Measurements from ENCODE around the gene GCSH. TPM values are rescaled to one million over a fixed set of nuclear protein-coding genes. Genes with fewer than 3 reads are reported as not detected.

GCSH gene
- total and polyA plus RNA-seq, 2 of the 13 experiments (the other 11 are each of a cell fraction or from before 2014, with no cell fraction given): 35.9 to 103 TPM

GRCh38 chr16:81036751-81037350, 59.3 kb downstream of the GCSH start (continued):
- TF ChIP-seq HOXA7 (CRISPR knock-in tag; IDR thresholded peaks at IDR 0.05) (no peak), ZNF501 (CRISPR knock-in tag; IDR thresholded peaks at IDR 0.05) (peak; percentile 58; the same call in 1 of the 2 replicates), ZBTB38 (CRISPR knock-in tag; IDR thresholded peaks at IDR 0.05) (no peak), ZNF414 (CRISPR knock-in tag; IDR thresholded peaks at IDR 0.05) (no peak), FOXA3 (CRISPR knock-in tag; IDR thresholded peaks at IDR 0.05) (0 out of 2 replicates have a peak, but pooled peaks have one; percentile 1), ZNF451 (CRISPR knock-in tag; IDR thresholded peaks at IDR 0.05) (no peak), ARNT2 (CRISPR knock-in tag; IDR thresholded peaks at IDR 0.05; ENCODE audit: low read depth) (0 out of 2 replicates have a peak, but pooled peaks have one; percentile 15)
- TF ChIP-seq, protein P1, sequence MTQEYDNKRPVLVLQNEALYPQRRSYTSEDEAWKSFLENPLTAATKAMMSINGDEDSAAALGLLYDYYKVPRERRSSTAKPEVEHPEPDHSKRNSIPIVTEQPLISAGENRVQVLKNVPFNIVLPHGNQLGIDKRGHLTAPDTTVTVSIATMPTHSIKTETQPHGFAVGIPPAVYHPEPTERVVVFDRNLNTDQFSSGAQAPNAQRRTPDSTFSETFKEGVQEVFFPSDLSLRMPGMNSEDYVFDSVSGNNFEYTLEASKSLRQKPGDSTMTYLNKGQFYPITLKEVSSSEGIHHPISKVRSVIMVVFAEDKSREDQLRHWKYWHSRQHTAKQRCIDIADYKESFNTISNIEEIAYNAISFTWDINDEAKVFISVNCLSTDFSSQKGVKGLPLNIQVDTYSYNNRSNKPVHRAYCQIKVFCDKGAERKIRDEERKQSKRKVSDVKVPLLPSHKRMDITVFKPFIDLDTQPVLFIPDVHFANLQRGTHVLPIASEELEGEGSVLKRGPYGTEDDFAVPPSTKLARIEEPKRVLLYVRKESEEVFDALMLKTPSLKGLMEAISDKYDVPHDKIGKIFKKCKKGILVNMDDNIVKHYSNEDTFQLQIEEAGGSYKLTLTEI (CRISPR knock-in tag; conservative IDR thresholded peaks at IDR 0.05): no peak
